Caki2 (cell line): ENCODE measurements around the gene NEK1. TPM values are rescaled to one million over a fixed set of nuclear protein-coding genes. Genes with fewer than 3 reads are reported as not detected.

Experiments
- DNase-seq: peaks from one replicate; pipeline ENCODE4 v3.0.0-alpha.2; 2015; ENCODE audit warnings: low read depth
- in situ Hi-C: cut with HindIII; loops from 2 replicates; pipeline ENCODE4 v1.10.0; 2016; ENCODE audit warnings: low sequenced_read_pairs, low pct_unique_long_range_greater_than_20kb, mixed read lengths
- total RNA-seq: library from RNA; depleted of rRNA; stranded (reverse); fragments of >200 nt; shearing (Covaris generic); gene quantifications from 2 replicates; pipeline ENCODE4 v1.2.3, GENCODE V29; 2014; ENCODE audit warnings: low replicate concordance; rRNA removed

The NEK1 gene
- total RNA-seq, 1 experiment from 2014 or later = 6.5 TPM

- no peak for DNase-seq
- in situ Hi-C loops = no loop called here
These were observed 250.6 kb downstream of the NEK1 start for GRCh38 chr4:169361756-169362155.

- DNase-seq = no peak
- in situ Hi-C loops = no loop called here
These were observed 252.4 kb downstream of the NEK1 start for GRCh38 chr4:169359961-169360360.

- in situ Hi-C loops = no loop called here
These were observed 260.0 kb downstream of the NEK1 start for GRCh38 chr4:169352360-169352759.

GRCh38 chr4:169351872-169352271 is 260.5 kb downstream of the NEK1 start:
- in situ Hi-C loops = no loop called here
- DNase-seq = peak; percentile 53

More at GRCh38 chr4:169352360-169352759, 260.0 kb downstream of the NEK1 start:
- no peak for DNase-seq

GRCh38 chr4:169348541-169348940 is 263.8 kb downstream of the NEK1 start:
- no peak for DNase-seq
- in situ Hi-C loops = no loop called here

- DNase-seq = no peak
- in situ Hi-C loops = no loop called here
These were observed 265.5 kb downstream of the NEK1 start for GRCh38 chr4:169346840-169347239.

- in situ Hi-C loops = no loop called here
- DNase-seq = peak; percentile 74
These were observed 267.1 kb downstream of the NEK1 start for GRCh38 chr4:169345316-169345721.

Other genes with a start within 250 kb of the NEK1 start
- 18.1 and 20.4 TPM in 2 replicates for gene CLCN3, start 8.0 kb upstream of the NEK1 start, total RNA-seq
- gene HPF1, start 145.4 kb upstream of the NEK1 start, total RNA-seq = 15.9 and 34.6 TPM in 2 replicates